Activated CD4-positive, alpha-beta memory T cell treated with anti-CD3 and anti-CD28 coated beads for 36 hours (primary cell): Measurements from ENCODE around the gene FN1. TPM values are rescaled to one million over a fixed set of nuclear protein-coding genes. Genes with fewer than 3 reads are reported as not detected.
A peak's percentile ranks its signal among the peaks of the same experiment; 100 is the strongest.
"Not testable (repeated sequence)": the region's sequence is repeated elsewhere in the genome, so short reads cannot be mapped to it uniquely, and the experiment has no call there.

Experiments used
- CTCF ChIA-PET: fragments of 350-600 bp; sonication (Branson Sonifier 250); formaldehyde crosslinking; loops from one replicate; lab custom pipeline; 2021; ENCODE audit warnings: antibody characterized with exemption, inconsistent platforms; lab: Charles Lee
- POLR2A ChIA-PET: fragments of 350-600 bp; sonication (Branson Sonifier 250); formaldehyde crosslinking; loops from one replicate; lab custom pipeline; 2021; ENCODE audit warnings: antibody characterized with exemption; lab: Charles Lee
- DNase-seq: peaks from one replicate; pipeline ENCODE4 v3.0.0-alpha.2; 2020
- H3K27ac Mint-ChIP-seq: one replicate; pipeline ENCODE4 v1.8.0; 2021; ENCODE audit warnings: mixed read lengths
- H3K27me3 Mint-ChIP-seq: one replicate; pipeline ENCODE4 v1.8.0; 2021; ENCODE audit warnings: mixed read lengths
- H3K36me3 Mint-ChIP-seq: one replicate; pipeline ENCODE4 v1.8.0; 2021; ENCODE audit warnings: mixed read lengths
- H3K4me1 Mint-ChIP-seq: one replicate; pipeline ENCODE4 v1.8.0; 2021; ENCODE audit warnings: low read depth, mixed read lengths
- H3K4me3 Mint-ChIP-seq: one replicate; pipeline ENCODE4 v1.8.0; 2021; ENCODE audit warnings: mild to moderate bottlenecking, mixed read lengths
- H3K9me3 Mint-ChIP-seq: one replicate; pipeline ENCODE4 v1.8.0; 2021; ENCODE audit warnings: mixed read lengths
- intact Hi-C: fragments of 100-400 bp; cut with micrococcal nuclease; formaldehyde crosslinking; loops from one replicate; pipeline ENCODE4 v1.15.1; 2023
- total RNA-seq, 2 experiments: library from RNA; stranded (reverse); gene quantifications; one replicate each; pipeline ENCODE4 v1.2.3, GENCODE V29; 2021

The FN1 gene
- total RNA-seq, 2 experiments from 2014 or later = 0.50 to 0.53 TPM

GRCh38 chr2:215417400-215417951 lies 18.4 kb downstream of the FN1 start:
- peaks cover 25% of the 10 kb centered on the region for H3K27me3 Mint-ChIP-seq
- H3K9me3 Mint-ChIP-seq = no peaks in the 10 kb centered on the region
- POLR2A ChIA-PET = no interaction called here
- intact Hi-C loops = no loop called here
- H3K4me1 Mint-ChIP-seq = no peaks in the 10 kb centered on the region
- no peaks in the 10 kb centered on the region for H3K36me3 Mint-ChIP-seq
- CTCF ChIA-PET = no interaction called here
- no peak overlapping the region for H3K4me3 Mint-ChIP-seq
- H3K27ac Mint-ChIP-seq = no peak overlapping the region
- no peak for DNase-seq

GRCh38 chr2:215416656-215417055 lies 19.2 kb downstream of the FN1 start:
- Mint-ChIP-seq H3K4me1 (no peaks in the 10 kb centered on the region), H3K36me3 (no peaks in the 10 kb centered on the region), H3K27me3 (peaks cover 21% of the 10 kb centered on the region), H3K4me3 (no peak overlapping the region), H3K27ac (no peak overlapping the region), H3K9me3 (no peaks in the 10 kb centered on the region)
- intact Hi-C loops = no loop called here
- CTCF ChIA-PET = no interaction called here
- POLR2A ChIA-PET = no interaction called here
- no peak for DNase-seq

GRCh38 chr2:215415820-215416577 lies 19.9 kb downstream of the FN1 start:
- no peaks in the 10 kb centered on the region for H3K9me3 Mint-ChIP-seq
- H3K27me3 Mint-ChIP-seq = peaks cover 21% of the 10 kb centered on the region
- intact Hi-C loops = no loop called here
- CTCF ChIA-PET = no interaction called here
- POLR2A ChIA-PET = no interaction called here
- no peaks in the 10 kb centered on the region for H3K36me3 Mint-ChIP-seq
- peaks cover 3% of the 10 kb centered on the region for H3K4me1 Mint-ChIP-seq
- DNase-seq = no peak
- no peak overlapping the region for H3K27ac Mint-ChIP-seq
- no peak overlapping the region for H3K4me3 Mint-ChIP-seq

- Mint-ChIP-seq H3K4me3 (no peak overlapping the region), H3K27me3 (peaks cover 21% of the 10 kb centered on the region), H3K36me3 (no peaks in the 10 kb centered on the region), H3K27ac (no peak overlapping the region), H3K9me3 (no peaks in the 10 kb centered on the region), H3K4me1 (peaks cover 6% of the 10 kb centered on the region)
- no peak for DNase-seq
- intact Hi-C loops = no loop called here
- POLR2A ChIA-PET = no interaction called here
- CTCF ChIA-PET = interaction anchor here (0.5 kb wide), 1 partner anchor 187 kb away, joined by 3 read pairs; no protein-coding TSS in a partner anchor
These were observed 20.6 kb downstream of the FN1 start for GRCh38 chr2:215415218-215415617.

- no peak for DNase-seq
- intact Hi-C loops = no loop called here
- Mint-ChIP-seq H3K4me3 (no peak overlapping the region), H3K36me3 (no peaks in the 10 kb centered on the region), H3K27ac (no peak overlapping the region), H3K9me3 (no peaks in the 10 kb centered on the region), H3K4me1 (peaks cover 6% of the 10 kb centered on the region), H3K27me3 (peaks cover 22% of the 10 kb centered on the region)
- ChIA-PET CTCF (interaction anchor here (0.5 kb wide), 1 partner anchor 188 kb away, joined by 3 read pairs; no protein-coding TSS in a partner anchor), POLR2A (no interaction called here)
These were observed 21.2 kb downstream of the FN1 start for GRCh38 chr2:215414674-215415073.

- intact Hi-C loops = no loop called here
- DNase-seq = no peak
- ChIA-PET POLR2A (no interaction called here), CTCF (no interaction called here)
- no peaks in the 10 kb centered on the region for H3K9me3 Mint-ChIP-seq
- H3K36me3 Mint-ChIP-seq = no peaks in the 10 kb centered on the region
- peaks cover 6% of the 10 kb centered on the region for H3K4me1 Mint-ChIP-seq
- H3K27me3 Mint-ChIP-seq = peaks cover 23% of the 10 kb centered on the region
- H3K27ac Mint-ChIP-seq = no peak overlapping the region
- no peak overlapping the region for H3K4me3 Mint-ChIP-seq
These were observed 21.9 kb downstream of the FN1 start for GRCh38 chr2:215413974-215414373.

GRCh38 chr2:215413484-215413777 lies 22.4 kb downstream of the FN1 start:
- Mint-ChIP-seq H3K27ac (no peak overlapping the region), H3K4me3 (no peak overlapping the region), H3K9me3 (no peaks in the 10 kb centered on the region), H3K36me3 (no peaks in the 10 kb centered on the region), H3K4me1 (peaks cover 6% of the 10 kb centered on the region), H3K27me3 (peaks cover 23% of the 10 kb centered on the region)
- no peak for DNase-seq
- POLR2A ChIA-PET = no interaction called here
- intact Hi-C loops = no loop called here
- CTCF ChIA-PET = no interaction called here

GRCh38 chr2:215411941-215412743 lies 23.7 kb downstream of the FN1 start:
- Mint-ChIP-seq H3K4me3 (no peak overlapping the region), H3K36me3 (no peaks in the 10 kb centered on the region), H3K27me3 (peaks cover 19% of the 10 kb centered on the region), H3K9me3 (no peaks in the 10 kb centered on the region), H3K4me1 (peaks cover 6% of the 10 kb centered on the region), H3K27ac (no peak overlapping the region)
- no peak for DNase-seq
- ChIA-PET POLR2A (no interaction called here), CTCF (interaction anchor here (0.6 kb wide), 1 partner anchor 39 kb away, joined by 3 read pairs; no protein-coding TSS in a partner anchor)
- intact Hi-C loops = no loop called here

GRCh38 chr2:215410932-215411285 lies 25.0 kb downstream of the FN1 start:
- Mint-ChIP-seq H3K27me3 (peaks cover 22% of the 10 kb centered on the region), H3K4me3 (no peak overlapping the region), H3K27ac (no peak overlapping the region), H3K4me1 (peaks cover 6% of the 10 kb centered on the region), H3K9me3 (no peaks in the 10 kb centered on the region), H3K36me3 (no peaks in the 10 kb centered on the region)
- intact Hi-C loops = no loop called here
- ChIA-PET POLR2A (no interaction called here), CTCF (no interaction called here)
- no peak for DNase-seq

GRCh38 chr2:215410181-215410931 lies 25.5 kb downstream of the FN1 start:
- H3K27me3 Mint-ChIP-seq = peaks cover 22% of the 10 kb centered on the region
- CTCF ChIA-PET, H3K4me3 Mint-ChIP-seq, H3K4me1 Mint-ChIP-seq, POLR2A ChIA-PET, H3K36me3 Mint-ChIP-seq, DNase-seq, H3K9me3 Mint-ChIP-seq, H3K27ac Mint-ChIP-seq, intact Hi-C loops: not testable (repeated sequence)

GRCh38 chr2:215409331-215410127 lies 26.3 kb downstream of the FN1 start:
- CTCF ChIA-PET = no interaction called here
- Mint-ChIP-seq H3K9me3 (no peaks in the 10 kb centered on the region), H3K36me3 (no peaks in the 10 kb centered on the region), H3K4me1 (peaks cover 6% of the 10 kb centered on the region), H3K27me3 (peaks cover 19% of the 10 kb centered on the region), H3K4me3 (no peak overlapping the region), H3K27ac (no peak overlapping the region)
- POLR2A ChIA-PET = interaction anchor here (0.6 kb wide), 1 partner anchor 608 kb away, joined by 3 read pairs; no protein-coding TSS in a partner anchor
- peak; percentile 53 for DNase-seq
- intact Hi-C loops = no loop called here
